Eye (tissue), 1 donor: ENCODE data around the gene TASL.
"Not testable (repeated sequence)": the region's sequence is repeated elsewhere in the genome, so short reads cannot be mapped to it uniquely, and the experiment has no call there.

Experiments used
- DNase-seq: peaks from one replicate; pipeline ENCODE4 v3.0.0-alpha.2; 2015

Gene TASL, protein sequence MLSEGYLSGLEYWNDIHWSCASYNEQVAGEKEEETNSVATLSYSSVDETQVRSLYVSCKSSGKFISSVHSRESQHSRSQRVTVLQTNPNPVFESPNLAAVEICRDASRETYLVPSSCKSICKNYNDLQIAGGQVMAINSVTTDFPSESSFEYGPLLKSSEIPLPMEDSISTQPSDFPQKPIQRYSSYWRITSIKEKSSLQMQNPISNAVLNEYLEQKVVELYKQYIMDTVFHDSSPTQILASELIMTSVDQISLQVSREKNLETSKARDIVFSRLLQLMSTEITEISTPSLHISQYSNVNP

GRCh38 chrX:30577362-30577991, at the start of gene TASL:
Gene TASL (minus strand): TSS chrX:30577766. CDS start chrX:30560355, 17,411 bp downstream.
- DNase-seq, result peak; percentile 34

- no peak for DNase-seq
Observed at GRCh38 chrX:30626402-30626801, 48.8 kb upstream of the TASL start.

GRCh38 chrX:30622361-30622760, 44.8 kb upstream of the TASL start:
- no peak for DNase-seq

DNA sequence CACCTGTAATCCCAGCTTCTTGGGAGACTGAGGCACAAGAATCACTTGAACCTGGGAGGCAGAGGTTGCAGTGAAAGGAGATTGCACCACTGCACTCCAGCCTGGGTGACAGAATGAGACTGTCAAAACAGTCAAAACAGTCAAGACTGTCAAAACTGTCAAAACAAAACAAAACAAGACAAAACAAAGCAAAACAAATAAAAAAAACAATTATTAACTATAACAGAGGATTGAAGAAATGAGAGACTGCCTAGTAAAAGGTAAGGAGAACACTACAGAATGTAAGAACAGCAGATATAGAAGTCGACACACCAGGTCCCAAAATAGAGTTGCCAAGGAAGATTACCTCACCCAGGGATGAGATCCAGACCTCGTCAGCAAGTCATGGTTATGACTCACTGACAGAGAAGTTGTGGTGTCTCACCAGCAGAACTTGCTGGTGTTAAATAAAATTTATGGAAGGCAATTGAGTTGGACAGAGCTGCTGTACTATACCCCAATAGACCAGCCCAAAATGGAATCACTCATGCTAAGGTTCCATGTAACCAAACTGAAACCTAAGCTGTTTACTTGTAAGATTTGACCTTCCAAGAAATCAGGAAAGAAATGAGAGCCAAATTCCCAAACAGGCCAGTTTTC, 43.5 kb upstream of the TASL start:
- DNase-seq, result no peak

DNA sequence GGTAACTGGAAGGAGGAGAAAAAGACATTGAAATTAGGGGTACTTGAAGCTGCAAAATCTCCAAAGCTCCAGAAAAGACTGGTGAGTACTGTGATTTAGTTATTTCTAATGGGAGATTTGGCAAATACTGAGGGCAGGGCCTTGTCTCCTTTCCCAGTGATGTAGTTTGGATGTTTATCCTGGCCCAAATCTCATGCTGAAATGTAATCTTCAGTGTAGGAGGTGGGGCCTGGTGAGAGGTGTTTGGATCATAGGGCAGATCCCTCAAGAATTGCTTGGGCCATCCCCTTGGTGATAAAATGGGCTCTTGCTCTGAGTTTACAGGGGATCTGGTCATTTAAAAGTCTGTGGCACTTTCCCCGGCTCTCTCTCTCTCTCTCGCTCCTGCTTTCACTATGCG, 42.6 kb upstream of the TASL start:
- no peak for DNase-seq

GRCh38 chrX:30618160-30618765, 40.7 kb upstream of the TASL start:
- no peak for DNase-seq

- no peak for DNase-seq
Observed at GRCh38 chrX:30615229-30615628, 37.7 kb upstream of the TASL start.

DNA sequence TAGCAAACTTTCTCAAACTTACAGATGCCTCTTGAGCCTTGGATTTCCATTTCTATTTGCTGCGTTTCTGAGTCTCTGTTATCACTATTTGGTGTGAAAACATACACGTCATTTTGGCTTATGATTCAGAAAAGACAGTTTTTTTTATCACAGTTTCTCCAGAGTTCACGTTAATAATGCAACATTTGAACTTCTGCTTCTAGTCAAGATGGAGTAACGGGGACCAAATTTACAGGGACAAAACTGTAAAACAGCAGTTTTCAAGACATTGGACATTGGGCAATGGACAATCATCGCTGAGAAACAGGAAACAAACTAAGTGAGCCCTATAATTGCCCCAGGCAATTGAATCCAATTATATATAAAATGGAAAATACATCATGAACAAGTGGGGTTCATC, 36.2 kb upstream of the TASL start:
- DNase-seq, result no peak

DNA sequence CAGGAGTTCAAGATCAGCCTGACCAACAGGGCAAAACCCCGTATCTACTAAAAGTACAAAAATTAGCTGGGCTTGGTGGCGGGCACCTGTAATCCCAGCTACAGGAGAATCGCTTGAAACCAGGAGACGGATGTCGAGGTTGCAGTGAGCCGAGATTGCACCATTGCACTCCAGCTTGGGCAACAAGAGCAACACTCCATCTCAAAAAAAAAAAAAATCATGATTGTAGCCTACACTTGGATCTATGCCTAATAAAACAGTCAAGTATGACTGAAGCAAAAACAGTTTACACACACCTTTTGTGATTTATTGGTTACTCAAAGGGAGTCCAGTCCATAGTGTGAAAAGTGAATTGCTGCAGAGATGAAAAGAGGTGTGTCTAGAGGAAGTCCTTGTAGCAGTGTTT, 34.7 kb upstream of the TASL start:
- no peak for DNase-seq

DNA sequence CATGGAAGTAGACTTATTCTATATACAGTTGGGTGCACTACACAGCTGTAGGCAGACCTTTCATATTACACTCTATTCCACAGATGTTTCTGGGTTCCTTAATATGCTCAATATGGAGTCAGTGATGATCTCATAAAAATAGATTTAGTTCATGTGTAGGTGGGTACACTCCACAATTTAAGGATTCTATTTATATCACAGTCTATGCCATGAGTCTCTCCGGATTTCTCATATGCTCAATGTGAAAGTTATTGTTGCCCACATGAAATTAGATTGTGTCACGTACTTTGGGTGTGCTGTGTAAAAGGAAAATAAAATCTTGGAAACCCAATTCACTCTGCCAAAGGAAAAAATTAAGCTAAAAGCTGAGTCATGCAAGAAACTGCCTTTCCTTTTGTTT, 32.5 kb upstream of the TASL start:
- no peak for DNase-seq

GRCh38 chrX:30607155-30607554, 29.6 kb upstream of the TASL start:
- DNase-seq, result peak; percentile 1

GRCh38 chrX:30600269-30601176, 23.0 kb upstream of the TASL start:
- DNase-seq, result not testable (repeated sequence)

GRCh38 chrX:30597216-30598012, 19.8 kb upstream of the TASL start:
- no peak for DNase-seq

- DNase-seq, result no peak
Observed at GRCh38 chrX:30593440-30594200, 16.1 kb upstream of the TASL start.

DNA sequence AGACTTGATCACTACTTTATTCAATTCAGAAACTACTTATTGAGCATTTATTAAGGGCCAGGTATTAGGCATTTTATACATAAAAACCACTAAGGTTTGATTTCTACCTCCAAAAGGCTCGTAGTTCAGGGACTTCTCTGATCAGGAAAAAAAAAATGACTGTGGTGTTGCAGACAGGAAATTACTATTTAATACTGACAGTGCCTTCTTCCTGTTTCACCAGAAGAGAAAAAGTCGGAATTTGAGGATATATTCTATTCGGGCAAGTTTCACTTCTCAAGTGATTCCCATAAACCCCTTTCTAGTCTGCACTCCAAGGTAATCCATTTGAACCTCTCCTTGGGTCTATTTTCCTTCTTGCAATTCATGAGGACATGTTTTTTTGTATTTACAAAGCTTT, 15.3 kb upstream of the TASL start:
- no peak for DNase-seq

- no peak for DNase-seq
Observed at GRCh38 chrX:30590368-30590767, 12.8 kb upstream of the TASL start.

DNA sequence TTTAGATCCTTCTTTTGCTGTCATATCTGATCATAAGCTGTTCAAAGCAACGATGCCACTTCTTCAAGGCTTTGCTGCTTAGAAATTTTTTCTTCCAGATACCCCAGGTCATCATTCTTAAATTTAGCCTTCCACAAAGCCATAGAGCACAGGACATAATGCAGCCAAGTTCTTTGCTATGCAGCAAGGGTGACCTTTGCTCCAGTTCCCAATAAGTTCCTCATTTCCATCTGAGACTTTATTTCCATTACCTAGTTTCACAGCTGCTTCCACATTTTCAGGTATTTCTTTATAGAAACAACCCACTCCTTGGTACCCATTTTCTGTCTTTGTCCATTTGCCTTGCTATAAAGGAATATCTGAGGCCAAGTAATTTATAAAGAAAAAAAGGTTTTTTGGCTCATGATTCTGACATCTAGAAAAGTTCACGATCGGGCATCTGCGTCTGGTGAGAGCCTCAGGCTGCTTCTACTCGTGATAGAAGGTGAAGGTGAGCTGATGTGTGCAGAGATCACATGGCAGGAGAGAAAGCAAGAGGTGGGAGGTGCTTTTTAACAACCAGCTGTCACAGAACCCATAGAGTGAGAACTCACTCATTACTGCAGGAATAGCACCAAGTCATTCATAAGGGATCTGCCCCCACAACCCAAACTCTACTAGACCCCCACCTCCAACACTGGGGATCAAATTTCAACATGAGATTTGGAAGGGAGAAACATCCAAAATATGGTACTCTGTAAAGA, 11.8 kb upstream of the TASL start:
- no peak for DNase-seq

- DNase-seq, result no peak
Observed at GRCh38 chrX:30586516-30586915, 8.9 kb upstream of the TASL start.

DNA sequence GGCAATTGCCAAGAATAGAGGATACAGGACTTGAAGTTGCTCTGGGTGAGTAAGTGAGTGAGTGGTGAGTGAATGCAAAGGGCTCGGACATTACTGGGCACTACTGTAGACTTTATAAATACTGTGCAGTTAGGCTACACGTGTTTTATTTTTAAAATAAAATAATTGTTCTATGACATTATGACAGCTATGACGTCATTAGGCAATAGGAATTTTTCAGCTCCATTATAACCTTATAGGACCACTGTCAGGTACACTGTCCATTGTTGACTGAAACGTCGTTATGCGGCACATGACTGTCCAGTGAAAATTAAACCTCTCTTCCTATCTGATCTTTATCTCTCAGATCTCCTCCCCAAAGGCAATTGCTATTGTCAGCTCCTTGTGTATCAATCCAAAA, 5.1 kb upstream of the TASL start:
- no peak for DNase-seq

DNA sequence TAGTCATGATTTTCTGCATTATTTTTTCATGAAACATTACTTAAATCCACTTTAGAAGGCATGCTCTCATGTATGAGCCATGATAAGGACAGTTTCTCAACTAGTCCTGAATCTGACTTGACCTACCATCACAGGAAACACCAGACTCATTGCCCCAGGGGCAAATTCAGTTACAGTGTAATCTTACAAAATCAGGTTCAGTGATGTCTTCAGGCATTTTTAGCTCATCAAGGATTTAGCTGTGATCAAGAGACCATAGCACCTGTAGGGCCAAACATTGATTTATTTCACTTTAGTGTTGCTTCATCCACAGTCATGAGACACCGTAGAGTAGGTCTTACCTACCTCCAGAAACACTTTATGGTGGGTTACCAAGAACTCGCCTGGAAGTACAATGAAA, 3.1 kb upstream of the TASL start:
- no peak for DNase-seq
